ENCODE data around the gene FKBP6. TPM values are rescaled to one million over a fixed set of nuclear protein-coding genes. Genes with fewer than 3 reads are reported as not detected.

Gene FKBP6
- polyA plus RNA-seq, 1 donor (not counting 4 experiments of a cell fraction or from before 2014, with no cell fraction given) = not detected

DNA sequence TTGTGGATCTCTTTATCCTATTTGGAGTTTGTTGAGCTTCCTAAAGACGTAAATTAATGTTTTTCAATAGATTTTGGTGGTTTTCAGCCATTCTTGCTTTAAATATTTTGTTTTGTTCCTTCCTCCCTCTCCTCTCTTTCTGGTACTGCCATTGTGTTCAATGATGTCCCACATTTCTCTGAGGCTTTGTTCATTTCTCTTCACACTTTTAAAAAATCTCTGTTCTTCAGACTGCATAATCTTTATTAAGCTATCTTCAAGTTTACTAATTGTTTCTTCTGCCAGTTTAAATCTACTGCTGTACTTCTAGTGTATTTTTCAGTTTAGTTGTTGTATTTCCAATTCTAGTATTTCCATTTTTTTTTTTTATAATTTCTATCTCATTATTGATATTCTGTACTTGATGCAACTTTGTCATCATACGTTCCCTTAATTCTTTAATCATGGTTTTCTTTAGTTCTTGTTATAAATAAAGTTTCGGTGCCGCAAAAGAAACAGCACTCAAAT, 60.0 kb downstream of the FKBP6 start:
- DNase-seq (ENCODE audit: low read depth, low spot score) (no peak), FAIRE-seq (no peak)
- Histone ChIP-seq H3K27ac (ENCODE audit: control insufficient read depth, insufficient read depth, low read length) (no peak overlapping the region), H4K20me1 (ENCODE audit: control insufficient read depth, extremely low read depth, insufficient read depth, low read length) (no peaks in the 10 kb centered on the region), H3K4me2 (ENCODE audit: control insufficient read depth, extremely low read depth, insufficient read depth, low read depth, low read length) (no peak overlapping the region), H3K4me1 (ENCODE audit: control insufficient read depth, extremely low read depth, insufficient read depth, low read length) (no peaks in the 10 kb centered on the region), H3K4me3 (ENCODE audit: control insufficient read depth in 2 of 3, extremely low read depth in 1 of 3, insufficient read depth in 2 of 3, low read depth in 1 of 3, low read length in 3 of 3) (no peak overlapping the region), H3K9me3 (ENCODE audit: control insufficient read depth, low read depth, low read length) (peaks cover 2% of the 10 kb centered on the region), H3K79me2 (ENCODE audit: control insufficient read depth, insufficient read depth, low read length) (no peaks in the 10 kb centered on the region), H3K27me3 (ENCODE audit: control insufficient read depth, extremely low read depth, insufficient read depth, low read length) (no peaks in the 10 kb centered on the region), H2AFZ (ENCODE audit: control insufficient read depth, low read length) (no peak overlapping the region), H3K36me3 (ENCODE audit: control insufficient read depth in 2 of 2, extremely low read depth in 1 of 2, insufficient read depth in 2 of 2, low read length in 2 of 2) (no peaks in the 10 kb centered on the region), H3K9ac (ENCODE audit: control insufficient read depth, extremely low read depth, insufficient read depth, low read length) (no peak overlapping the region), H3K9me1 (ENCODE audit: control insufficient read depth, extremely low read depth, insufficient read depth, low read length) (no peaks in the 10 kb centered on the region)
- dilution Hi-C loops (cut with MboI; ENCODE audit: extremely low pct_ligation_motif_present, low sequenced_read_pairs) = no loop called here
- TF ChIP-seq, protein P1, sequence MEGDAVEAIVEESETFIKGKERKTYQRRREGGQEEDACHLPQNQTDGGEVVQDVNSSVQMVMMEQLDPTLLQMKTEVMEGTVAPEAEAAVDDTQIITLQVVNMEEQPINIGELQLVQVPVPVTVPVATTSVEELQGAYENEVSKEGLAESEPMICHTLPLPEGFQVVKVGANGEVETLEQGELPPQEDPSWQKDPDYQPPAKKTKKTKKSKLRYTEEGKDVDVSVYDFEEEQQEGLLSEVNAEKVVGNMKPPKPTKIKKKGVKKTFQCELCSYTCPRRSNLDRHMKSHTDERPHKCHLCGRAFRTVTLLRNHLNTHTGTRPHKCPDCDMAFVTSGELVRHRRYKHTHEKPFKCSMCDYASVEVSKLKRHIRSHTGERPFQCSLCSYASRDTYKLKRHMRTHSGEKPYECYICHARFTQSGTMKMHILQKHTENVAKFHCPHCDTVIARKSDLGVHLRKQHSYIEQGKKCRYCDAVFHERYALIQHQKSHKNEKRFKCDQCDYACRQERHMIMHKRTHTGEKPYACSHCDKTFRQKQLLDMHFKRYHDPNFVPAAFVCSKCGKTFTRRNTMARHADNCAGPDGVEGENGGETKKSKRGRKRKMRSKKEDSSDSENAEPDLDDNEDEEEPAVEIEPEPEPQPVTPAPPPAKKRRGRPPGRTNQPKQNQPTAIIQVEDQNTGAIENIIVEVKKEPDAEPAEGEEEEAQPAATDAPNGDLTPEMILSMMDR (optimal IDR thresholded peaks at IDR 0.05 in 1 of 3, IDR thresholded peaks at IDR 0.05 in 1 of 3, conservative IDR thresholded peaks at IDR 0.05 in 1 of 3; ENCODE audit: extremely low read depth in 1 of 3, insufficient read depth in 2 of 3, low read length in 3 of 3) = no peak
- no peak for TF ChIP-seq EZH2 (IDR thresholded peaks at IDR 0.05; ENCODE audit: low read length)

GRCh38 chr7:73391396-73391795, 63.4 kb downstream of the FKBP6 start:
- Histone ChIP-seq H3K4me2 (ENCODE audit: control insufficient read depth, extremely low read depth, insufficient read depth, low read depth, low read length) (no peak overlapping the region), H3K36me3 (ENCODE audit: control insufficient read depth in 2 of 2, extremely low read depth in 1 of 2, insufficient read depth in 2 of 2, low read length in 2 of 2) (no peaks in the 10 kb centered on the region), H3K9ac (ENCODE audit: control insufficient read depth, extremely low read depth, insufficient read depth, low read length) (no peak overlapping the region), H3K4me1 (ENCODE audit: control insufficient read depth, extremely low read depth, insufficient read depth, low read length) (no peaks in the 10 kb centered on the region), H3K4me3 (ENCODE audit: control insufficient read depth in 2 of 3, extremely low read depth in 1 of 3, insufficient read depth in 2 of 3, low read depth in 1 of 3, low read length in 3 of 3) (no peak overlapping the region), H2AFZ (ENCODE audit: control insufficient read depth, low read length) (no peak overlapping the region), H3K9me3 (ENCODE audit: control insufficient read depth, low read depth, low read length) (peaks cover 2% of the 10 kb centered on the region), H4K20me1 (ENCODE audit: control insufficient read depth, extremely low read depth, insufficient read depth, low read length) (no peaks in the 10 kb centered on the region), H3K27ac (ENCODE audit: control insufficient read depth, insufficient read depth, low read length) (no peak overlapping the region), H3K27me3 (ENCODE audit: control insufficient read depth, extremely low read depth, insufficient read depth, low read length) (no peaks in the 10 kb centered on the region), H3K9me1 (ENCODE audit: control insufficient read depth, extremely low read depth, insufficient read depth, low read length) (no peaks in the 10 kb centered on the region), H3K79me2 (ENCODE audit: control insufficient read depth, insufficient read depth, low read length) (no peaks in the 10 kb centered on the region)
- dilution Hi-C loops (cut with MboI; ENCODE audit: extremely low pct_ligation_motif_present, low sequenced_read_pairs) = no loop called here
- TF ChIP-seq, protein P1 (optimal IDR thresholded peaks at IDR 0.05 in 1 of 3, IDR thresholded peaks at IDR 0.05 in 1 of 3, conservative IDR thresholded peaks at IDR 0.05 in 1 of 3; ENCODE audit: extremely low read depth in 1 of 3, insufficient read depth in 2 of 3, low read length in 3 of 3) = no peak
- no peak for TF ChIP-seq EZH2 (IDR thresholded peaks at IDR 0.05; ENCODE audit: low read length)
- DNase-seq (ENCODE audit: low read depth, low spot score) (no peak), FAIRE-seq (no peak)

Measured in keratinocyte (primary cell).